DND-41 (cell line): ENCODE measurements around the gene TIMP1.

ENCODE experiments used
- CTCF ChIP-seq: IDR thresholded peaks from 2 replicates; pipeline ENCODE4 v1.5.1; 2012; ENCODE audit warnings: borderline replicate concordance, low read length, moderate library complexity, mild to moderate bottlenecking; ENCODE audit not compliant: poor library complexity, severe bottlenecking; ENCODE audit errors: extremely low read depth
- EZH2 ChIP-seq: IDR thresholded peaks from 3 replicates; pipeline ENCODE4 v1.6.1; 2012; ENCODE audit warnings: borderline replicate concordance, low read depth, mild to moderate bottlenecking, moderate library complexity, low read length, inconsistent platforms; ENCODE audit not compliant: severe bottlenecking

GRCh38 chrX:47590984-47591383 is 8.7 kb downstream of the TIMP1 start:
- TF ChIP-seq EZH2 (no peak), CTCF (no peak)
